TTC549 (cell line): ENCODE data around the gene HOXD13.

Experiments
- FAIRE-seq: peaks from 2 replicates; lab custom pipeline; 2012; peaks lifted over from hg19 to GRCh38; lab: Jason Lieb, UNC

The HOXD13 gene

DNA sequence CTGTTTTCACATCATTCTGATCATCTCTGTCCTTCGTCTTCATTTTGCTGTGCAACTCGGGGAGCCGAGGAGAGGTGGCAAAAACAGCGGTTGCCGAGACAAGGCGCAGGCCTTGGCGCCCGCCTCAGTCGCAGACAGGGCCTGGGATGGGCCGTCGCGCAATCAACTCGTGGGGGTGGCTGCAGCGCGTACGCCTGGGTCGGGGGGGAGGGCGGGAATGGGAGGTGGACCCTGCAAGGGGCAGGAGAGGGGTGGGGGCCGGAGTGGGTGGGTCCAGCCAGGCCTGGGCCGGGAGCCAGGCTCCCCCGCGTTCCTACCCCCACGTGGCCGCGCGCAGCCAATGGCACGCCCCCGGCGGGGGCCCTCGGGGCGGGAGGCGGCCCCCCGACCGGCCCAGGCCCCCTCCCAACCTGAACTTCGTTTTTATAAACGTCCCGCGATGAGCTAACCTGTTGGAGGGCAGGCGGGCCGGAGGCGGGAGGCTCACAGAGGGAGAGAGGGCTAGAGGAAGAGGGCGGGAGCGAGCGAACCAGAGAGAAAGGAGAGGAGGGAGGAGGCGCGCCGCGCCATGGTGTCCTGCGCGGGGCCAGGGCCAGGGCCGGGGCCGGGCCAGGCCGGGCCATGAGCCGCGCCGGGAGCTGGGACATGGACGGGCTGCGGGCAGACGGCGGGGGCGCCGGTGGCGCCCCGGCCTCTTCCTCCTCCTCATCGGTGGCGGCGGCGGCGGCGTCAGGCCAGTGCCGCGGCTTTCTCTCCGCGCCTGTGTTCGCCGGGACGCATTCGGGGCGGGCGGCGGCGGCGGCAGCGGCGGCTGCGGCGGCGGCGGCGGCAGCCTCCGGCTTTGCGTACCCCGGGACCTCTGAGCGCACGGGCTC, at the start of gene HOXD13:
HOXD13 (plus strand) TSS at position 452 of the 875 bp plus-strand sequence; CDS start at position 622, 170 bp downstream.
- no peak for FAIRE-seq

DNA sequence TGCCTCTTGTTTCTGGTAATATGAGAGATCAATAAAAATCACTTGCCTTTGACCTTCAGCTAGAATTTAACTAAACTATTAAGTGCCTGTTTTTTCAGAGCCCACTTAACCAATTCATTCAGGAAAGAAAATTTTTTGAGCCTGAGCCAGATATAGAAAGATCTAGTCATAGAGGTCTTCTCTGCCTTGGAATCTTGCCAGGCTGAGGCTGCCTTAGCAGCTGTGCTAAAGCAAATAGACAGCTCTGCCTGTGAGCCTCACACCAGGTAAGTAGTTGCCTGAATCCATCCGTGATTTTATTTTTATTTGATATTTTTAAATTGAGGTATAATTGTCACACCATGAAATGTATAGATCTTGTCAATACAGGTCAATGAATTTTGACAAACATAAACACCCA, 36.1 kb upstream of the HOXD13 start:
- no peak for FAIRE-seq

DNA sequence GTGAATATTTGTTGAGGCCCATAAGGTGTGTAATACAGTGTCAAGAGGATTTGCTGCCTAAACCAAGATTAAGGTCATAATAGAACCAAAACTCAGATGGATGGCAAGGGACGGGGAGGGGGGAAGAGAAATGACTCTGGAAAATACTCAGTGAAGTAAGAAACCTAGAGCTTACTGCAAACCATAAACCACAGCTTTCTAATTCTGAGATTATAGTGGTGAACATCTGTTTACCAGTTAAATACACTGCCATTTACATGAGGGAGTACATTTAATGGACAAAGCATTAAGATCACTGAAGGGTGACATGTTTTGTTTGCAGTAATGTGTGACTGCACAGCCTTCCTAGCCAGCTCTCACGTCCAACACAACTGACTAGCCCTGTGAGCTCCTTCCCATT, 28.6 kb upstream of the HOXD13 start:
- FAIRE-seq: no peak

DNA sequence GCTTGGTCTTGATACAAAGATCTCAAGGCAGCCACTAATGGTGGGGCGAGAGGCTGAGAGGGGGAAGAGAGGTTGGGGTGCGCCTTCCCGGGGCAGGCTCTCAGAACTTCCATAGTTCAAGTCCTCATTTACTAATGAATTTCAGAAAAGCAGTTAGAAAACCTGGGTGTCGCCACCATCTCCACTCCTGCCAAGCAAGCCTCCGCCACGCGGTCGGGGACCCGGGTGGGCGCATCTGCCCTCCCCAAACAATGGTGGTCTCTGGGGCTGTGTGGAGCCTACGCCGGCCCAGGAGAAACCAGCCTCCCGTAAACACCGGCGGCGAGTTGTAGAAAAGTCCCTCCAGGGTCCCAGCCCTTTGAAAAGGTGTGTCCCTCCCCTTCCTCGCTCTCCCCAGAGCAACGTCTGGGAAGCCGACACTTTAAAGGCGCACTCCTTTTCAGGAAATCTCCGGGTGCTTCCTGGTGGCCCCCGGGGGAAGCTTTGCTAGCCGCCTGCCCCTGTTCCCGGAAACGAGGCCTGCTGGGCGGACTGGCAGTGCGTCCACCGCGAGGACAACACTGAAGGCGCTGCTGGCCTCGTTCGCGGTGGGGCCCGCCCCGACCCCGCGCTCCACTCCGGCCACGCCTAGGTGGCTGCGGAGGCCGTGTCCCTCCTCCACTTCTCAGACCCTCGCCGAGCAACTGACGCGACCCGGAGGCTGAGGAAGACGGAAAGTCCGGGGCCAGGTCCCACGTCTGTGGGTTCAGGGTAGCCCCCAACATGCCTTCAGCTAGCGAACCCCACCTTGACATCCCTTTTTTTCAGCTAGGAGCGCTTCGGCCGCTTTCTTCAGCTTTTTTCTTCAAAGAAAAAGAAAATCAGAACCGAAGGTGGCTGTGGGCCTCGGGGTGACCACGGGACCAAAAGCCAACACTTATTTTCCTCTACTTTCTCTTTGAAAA, 25.6 kb upstream of the HOXD13 start:
- FAIRE-seq: no peak

DNA sequence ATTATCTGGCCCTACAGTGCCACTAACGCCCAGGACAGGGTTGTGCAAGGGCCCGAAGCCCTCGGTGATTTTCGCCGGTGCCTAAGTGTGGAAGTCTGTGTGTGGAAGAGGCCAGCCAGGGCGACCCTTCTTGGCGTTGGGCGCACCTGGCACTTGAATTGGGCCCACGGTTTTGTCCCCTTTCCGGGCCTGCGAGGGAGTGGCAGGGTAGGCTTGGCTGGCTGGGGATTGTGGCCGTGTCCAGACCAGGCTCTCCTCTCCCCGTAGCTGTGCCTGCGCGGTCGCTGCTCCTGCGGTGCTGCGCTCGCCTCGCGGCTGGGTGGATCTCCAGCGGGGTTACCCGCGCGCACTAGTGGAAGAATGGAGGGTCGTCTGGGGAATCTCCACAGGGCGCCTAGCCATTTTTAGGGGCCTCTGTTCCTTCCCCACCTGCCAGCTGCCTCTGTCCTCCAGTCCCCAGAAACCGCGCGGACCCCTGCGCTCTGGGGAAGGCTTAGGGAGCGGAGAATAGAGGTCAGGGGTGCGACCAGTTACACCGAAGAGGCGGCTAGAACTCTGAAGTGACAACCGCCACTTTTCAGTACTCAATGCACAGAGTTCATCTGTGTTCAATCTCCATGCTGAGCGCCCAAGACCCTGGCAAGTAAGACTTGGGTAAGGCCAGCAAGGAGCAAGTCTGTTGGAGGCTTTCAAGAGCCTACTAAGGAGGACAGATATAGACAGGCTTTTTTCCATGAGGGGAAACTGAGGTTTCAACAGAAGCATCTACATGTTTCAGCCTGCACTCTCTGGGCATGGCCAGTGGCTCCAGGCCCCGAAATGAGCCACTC, 24.7 kb upstream of the HOXD13 start:
- FAIRE-seq: no peak

DNA sequence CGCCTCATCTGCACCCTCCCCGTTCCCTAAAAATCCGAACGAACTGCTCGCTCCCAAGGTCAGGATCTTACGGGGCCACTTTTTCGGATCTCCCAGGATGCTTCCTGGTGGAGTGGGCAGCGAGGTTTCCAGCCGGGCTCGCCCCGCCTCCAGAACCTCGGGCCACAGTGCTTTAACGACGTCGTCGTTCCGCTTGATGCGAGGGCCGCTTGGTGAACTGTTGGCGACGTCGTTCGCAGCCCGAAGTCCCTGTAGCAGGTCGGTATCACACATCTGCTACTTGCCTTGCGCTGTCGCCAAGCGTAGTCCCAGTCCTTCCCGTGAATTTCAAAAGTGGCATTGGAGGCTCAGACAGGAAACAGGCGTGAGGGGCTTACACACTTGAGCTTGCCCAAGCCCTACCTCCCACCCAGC, 24.1 kb upstream of the HOXD13 start:
- no peak for FAIRE-seq

DNA sequence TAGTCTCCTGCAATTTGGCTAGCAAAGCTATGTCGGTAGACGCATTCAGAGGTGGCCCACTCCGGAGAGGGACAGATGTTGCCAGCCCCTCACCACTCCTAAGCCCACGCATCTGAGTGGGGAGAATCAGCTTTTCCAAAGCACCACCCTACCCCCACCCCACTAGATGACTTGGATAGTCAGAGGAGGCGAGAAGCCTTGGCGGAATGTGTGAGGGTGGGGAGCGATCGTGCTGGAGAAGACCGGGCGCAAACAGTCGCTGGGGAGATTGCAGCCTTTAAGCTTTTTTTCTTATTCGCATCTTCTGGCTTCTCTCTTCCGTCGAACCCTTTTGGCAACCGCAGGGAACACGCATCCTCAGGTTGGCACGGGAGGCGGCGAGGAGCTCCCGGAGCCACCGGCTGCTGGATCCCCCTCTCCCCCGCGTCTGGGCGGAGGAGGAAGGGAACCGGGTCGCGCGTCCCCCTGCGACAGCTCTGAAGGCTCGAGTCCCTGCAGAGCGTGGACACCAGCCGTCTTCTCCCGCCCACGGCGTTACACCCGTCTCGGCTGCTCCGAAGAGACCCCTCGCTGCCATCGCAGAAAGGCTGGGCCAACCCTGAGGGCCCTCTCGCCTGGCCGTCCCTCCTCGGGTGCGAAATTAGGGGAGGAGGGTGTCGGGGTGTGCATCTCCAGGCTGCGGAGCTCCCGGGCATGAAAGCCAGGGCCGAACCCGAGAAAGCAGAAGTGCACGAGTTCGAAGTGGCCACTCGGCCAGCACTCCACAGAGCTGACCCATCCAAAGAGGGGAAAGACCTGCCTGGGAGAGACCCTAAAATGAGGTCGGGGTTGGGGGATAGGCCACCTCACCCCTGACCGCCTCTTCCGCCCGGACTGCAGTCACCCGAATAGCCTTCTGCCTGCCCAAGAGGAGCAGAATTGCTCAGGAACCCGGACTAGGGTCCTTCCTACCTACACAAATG, 20.9 kb upstream of the HOXD13 start:
- FAIRE-seq: no peak

DNA sequence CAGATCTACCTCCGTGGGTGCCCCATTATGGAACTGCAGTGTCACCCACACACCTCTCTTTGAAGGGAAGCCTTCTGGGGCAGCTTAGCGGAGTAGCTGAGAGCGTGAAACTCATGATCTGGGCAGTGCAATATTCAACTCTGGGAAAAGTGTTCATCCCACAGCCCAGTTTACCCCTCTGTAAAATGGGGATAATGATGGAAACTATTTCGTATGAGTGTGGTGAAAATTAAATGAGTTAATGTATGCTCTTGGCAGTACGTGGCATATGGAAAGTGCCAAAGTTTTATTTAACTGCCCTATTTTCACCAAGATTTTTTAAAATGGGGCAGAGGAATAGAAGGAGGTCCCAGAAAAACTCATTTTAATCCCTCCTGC, 20.2 kb upstream of the HOXD13 start:
- FAIRE-seq: no peak

DNA sequence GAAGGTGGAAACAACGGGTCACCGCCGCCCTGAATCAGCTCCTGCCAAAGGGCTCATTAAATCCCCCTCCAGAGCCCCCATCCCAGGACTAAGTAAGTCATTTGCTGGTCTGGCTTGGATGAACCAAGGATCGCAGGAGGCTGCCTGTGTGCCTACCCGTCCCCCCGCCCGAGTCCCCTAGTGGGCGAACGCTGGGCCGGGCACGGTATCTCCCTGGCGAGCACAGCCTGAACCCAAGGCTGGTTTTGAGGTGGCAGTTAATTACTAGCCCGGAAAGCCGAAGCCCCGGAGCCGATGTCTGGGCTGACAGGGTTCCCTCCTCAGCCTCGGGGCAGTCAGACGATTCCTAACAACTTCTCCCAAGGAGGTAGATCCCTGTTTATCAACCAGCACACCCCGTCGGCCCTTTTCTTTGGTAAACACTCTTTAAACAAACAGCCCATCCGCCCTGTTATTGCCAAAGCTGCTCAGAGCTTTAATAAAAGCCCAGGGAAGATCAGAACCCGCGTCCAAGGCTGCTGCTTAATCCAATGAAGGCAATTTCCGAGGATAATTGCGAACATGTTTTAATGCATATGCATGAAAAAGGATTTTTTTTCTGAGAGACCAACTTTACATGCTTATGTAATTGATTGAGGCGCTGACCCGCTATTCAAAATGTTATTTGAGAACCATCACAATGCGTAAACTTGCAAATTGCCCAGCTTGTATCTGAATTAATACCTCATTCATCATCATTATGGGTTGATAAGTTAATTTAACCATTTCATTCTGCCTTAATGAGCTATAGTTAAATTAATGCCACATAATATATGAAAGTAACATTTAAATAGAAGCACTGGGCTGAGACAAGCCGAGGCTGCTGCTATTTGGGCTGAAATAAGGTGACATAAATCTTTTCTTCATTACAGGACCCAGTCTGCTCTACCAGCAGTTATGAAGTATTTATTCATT, 19.3 kb upstream of the HOXD13 start:
- FAIRE-seq: no peak

DNA sequence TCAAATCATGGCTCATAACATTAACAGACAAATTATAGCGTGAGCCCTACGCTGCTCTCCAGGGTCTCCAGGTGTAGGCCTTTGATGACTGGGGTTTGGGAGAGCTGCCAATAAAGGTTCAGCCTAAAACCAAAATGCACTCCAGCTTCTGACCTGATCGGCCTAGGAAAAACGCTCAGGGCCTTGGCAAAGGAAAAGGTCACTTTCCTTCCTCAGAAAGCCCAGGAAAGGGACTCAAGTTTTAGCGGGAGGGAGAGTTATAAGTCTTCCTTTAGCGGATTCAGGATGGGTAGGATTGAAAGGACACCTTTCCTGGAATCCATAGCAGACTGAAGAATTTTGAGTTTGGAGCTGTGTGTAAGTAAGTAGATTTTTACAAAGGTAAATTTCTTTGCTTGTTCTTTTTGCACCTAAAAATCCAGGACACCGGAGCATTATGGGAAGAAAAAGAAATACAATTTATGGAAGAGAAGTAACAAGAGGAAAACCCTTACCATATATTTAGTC, 17.5 kb upstream of the HOXD13 start:
- no peak for FAIRE-seq

DNA sequence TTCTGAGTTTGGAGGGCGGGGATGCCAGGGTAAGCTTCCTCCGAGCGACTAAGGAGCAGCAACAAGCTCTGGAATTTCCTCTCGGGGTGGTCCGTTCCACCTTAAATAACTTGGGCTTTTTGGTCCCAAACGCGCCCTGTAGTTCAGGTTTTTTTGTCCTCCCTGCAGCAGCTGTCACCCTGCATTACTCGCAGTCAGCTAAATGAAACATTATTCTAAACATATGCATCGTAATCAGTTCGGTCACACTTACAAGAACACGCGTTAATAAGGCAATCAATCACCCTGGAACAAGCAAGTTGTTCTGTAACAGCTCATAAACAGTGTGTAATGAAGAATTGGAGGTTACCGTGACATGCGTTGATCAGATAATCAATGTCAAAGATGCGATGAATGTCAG, 17.0 kb upstream of the HOXD13 start:
- FAIRE-seq: no peak

DNA sequence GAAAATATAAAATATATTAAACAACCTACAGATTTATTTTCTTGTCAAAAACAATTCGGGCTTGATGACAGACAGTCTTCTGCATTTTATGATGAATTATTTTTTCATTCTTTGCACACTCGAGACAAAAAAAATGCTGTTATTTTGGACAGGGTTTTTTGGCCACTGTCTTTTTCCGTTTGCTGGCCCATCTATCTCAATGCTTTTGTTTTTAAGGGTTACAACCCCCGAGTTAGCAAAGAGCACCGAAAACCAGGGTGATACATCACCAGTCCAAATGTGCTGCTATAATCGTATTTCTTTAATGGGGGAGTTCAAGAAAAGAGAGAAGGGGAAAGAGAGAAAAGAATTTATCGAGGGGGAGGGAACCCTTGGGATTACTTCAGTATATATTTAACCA, 16.5 kb upstream of the HOXD13 start:
- FAIRE-seq: no peak

DNA sequence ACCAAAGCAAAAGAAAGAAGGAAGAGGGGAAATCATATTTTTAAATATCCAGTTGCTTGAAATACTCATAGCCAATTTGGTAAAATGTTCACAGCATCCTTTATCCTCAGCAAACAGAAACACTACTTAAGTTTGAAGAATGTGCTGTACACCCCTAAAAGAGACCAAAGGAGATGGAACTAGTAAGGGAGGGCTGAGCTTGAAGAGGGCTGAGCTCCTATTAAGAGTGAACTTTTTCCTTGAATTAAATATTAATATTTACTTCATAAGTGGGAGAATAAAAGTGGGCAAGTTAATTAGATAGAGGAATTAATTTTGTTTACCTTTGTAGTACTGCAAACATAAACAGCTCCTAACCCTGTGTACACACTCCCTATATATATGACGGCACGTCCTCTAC, 15.7 kb upstream of the HOXD13 start:
- no peak for FAIRE-seq

DNA sequence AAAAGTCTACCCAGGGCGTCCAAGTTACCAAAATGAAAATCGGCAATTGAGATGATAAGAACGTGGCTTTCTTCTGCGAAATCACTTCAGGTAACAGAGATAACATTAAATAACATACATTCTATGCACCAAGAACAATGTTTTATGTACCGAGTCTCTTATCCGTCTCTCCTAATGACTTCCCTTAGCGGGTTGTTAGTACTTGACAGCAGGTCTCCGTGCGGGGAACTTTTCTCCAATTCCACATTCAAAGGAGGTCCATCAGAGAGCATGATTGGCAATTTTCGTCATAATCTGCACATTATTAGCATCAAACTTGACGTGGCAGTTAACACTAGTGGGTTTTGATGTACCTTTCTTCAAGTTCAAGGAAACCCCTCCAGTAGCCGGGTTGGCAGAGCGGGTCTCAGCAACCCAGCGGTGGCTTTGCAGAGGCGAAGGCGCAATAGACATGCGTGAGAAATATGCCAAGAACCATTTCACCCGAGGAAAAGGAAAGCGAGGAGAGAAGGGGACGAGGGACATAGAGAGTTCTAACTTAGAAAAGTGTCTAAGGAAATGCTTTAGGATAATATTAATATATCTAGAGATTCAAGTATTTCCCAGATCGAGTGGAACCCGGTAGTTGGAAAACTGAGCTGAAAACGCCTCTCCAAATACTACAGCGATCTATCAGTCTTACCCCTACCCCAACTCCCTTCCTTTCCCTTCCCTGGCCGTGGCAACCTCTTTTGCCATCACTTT, 13.8 kb upstream of the HOXD13 start:
- no peak for FAIRE-seq

DNA sequence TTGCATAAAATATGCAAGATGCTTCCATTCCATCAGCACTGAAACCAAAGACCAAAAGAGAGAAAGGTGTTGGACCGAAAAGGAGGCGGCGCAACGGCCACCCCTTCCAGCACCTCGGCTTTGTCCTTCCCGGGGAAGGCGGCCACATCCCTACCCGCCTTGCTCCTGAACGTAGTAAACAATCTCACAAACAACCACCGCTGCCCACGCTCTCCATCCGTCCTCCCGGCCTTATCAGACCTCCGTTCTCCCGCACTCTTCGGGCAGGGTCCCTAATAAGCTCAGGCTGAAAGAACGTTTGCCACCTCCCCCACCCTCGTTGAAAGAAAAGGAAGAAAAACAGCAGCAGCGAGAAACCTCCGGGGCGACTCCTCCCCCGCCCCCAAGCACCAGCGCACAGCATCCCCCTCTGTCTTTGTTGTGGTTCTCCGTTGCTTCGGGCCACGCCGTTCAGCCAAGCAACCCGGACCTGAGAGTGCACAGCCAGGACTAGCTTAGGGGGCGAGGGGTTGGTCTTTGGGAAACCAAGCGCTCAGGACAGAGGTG, 13.2 kb upstream of the HOXD13 start:
- FAIRE-seq: no peak

DNA sequence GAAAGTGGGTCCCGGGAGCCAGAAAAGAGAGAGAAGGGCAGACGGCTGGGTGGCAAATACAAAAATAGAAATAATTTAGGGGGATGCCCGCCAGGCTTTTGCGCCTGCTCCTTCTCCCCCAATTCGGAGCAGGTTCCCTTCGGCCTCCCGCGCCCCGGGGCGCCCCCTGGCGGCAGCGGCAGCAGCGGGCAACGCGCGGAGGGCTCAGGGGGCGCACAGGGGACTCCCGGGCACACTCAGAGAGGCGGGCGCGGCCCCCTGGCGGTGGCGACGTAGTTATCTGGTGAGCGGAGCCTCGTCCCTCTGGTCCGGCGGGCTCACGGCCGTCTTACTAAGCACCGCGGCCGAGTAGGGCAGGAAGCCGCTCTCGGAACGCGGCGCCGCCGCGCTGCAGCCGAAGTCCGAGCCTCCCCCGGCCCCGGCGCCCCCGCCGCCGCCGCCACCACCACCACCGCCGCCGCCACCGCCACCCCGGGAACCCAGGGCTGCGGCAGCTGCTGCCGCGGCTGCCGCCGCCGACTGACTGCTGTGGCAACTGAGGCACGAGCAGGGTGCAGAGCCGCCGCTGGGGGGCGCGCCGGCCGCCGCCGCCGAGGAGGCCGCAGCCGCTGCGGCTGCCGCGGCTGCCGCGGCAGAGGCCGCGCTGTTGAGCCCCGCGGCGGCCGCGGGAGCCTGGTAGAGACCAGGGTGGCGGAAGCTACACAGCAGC, 12.5 kb upstream of the HOXD13 start:
- no peak for FAIRE-seq

DNA sequence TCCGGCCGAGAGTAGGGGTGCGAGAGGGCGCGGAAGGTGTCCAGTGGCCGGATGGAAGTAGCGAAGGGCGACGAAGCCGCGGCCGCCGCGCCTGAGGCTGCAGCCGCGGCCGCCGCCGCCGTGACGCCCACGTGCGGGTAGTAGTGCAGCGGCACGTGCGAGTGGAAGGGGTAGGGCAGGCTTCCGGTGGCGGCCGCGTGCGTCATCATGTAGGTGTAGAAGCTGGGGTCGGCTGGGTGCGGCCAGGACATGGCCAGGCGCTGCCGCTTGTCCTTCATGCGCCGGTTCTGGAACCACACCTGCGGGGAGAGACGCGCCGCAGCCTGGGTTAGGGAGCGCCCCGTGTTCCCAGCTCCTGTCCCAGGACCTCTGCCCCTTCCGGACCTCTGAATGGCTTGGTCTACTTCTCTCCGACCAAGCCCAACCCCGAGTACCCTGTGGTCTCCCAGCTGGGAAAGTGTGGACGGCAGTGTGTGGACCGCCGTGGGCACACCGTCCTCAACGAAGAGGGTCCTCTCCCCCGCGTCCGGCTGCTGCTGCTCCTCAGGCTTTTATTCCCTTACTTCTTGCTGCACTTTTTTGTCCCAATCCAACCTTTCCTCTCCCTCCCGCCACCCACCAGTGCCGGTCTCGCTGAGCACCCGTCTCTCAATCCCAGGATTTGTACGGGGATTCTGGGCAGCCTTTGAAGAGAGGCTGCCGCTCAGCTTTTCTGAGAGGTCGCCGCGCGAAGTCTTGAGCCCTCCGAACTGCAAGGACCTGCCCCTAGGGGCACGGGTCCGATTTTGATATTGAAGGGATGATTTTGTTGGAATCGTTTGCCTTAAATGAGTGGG, 11.8 kb upstream of the HOXD13 start:
- no peak for FAIRE-seq
